ENCODE data around the gene UGT2A1.

- TF ChIP-seq POLR2A (IDR thresholded peaks at IDR 0.05; ENCODE audit: low read depth, low read length) (no peak), ELK1 (IDR thresholded peaks at IDR 0.05; ENCODE audit: borderline replicate concordance, low read depth, low read length) (no peak), CTCF (conservative IDR thresholded peaks at IDR 0.05; ENCODE audit: low read depth, low read length) (peak; percentile 60), MAFK (IDR thresholded peaks at IDR 0.05; ENCODE audit: low read depth, low read length) (no peak), RFX5 (IDR thresholded peaks at IDR 0.05; ENCODE audit: low read depth, low read length) (no peak), MXI1 (IDR thresholded peaks at IDR 0.05; ENCODE audit: borderline replicate concordance, low read depth, low read length) (no peak), SMC3 (IDR thresholded peaks at IDR 0.05; ENCODE audit: low read depth, low read length) (peak; percentile 48), RAD21 (IDR thresholded peaks at IDR 0.05; ENCODE audit: low read length) (peak; percentile 70), RCOR1 (IDR thresholded peaks at IDR 0.05; ENCODE audit: insufficient replicate concordance, low read length) (no peak), CHD1 (IDR thresholded peaks at IDR 0.05; ENCODE audit: low read depth, low read length) (no peak), MAZ (IDR thresholded peaks at IDR 0.05; ENCODE audit: borderline replicate concordance, low read depth, low read length) (no peak)
- TF ChIP-seq, protein P1, sequence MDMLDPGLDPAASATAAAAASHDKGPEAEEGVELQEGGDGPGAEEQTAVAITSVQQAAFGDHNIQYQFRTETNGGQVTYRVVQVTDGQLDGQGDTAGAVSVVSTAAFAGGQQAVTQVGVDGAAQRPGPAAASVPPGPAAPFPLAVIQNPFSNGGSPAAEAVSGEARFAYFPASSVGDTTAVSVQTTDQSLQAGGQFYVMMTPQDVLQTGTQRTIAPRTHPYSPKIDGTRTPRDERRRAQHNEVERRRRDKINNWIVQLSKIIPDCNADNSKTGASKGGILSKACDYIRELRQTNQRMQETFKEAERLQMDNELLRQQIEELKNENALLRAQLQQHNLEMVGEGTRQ (IDR thresholded peaks at IDR 0.05; ENCODE audit: low read depth, low read length) = no peak
Measured at GRCh38 chr4:69689599-69689998, 36.6 kb upstream of the UGT2A1 start.
